HG03103 (cell line): Measurements from ENCODE around the gene SPATA33.
A peak's percentile ranks its signal among the peaks of the same experiment; 100 is the strongest.
"Not testable (repeated sequence)": the region's sequence is repeated elsewhere in the genome, so short reads cannot be mapped to it uniquely, and the experiment has no call there.

Source experiments
- ATAC-seq: cut with Tn5 transposase; IDR thresholded peaks from one replicate; pipeline ENCODE4 v1.9.1; 2021; ENCODE audit warnings: low read depth; ENCODE audit not compliant: unreplicated experiment

SPATA33 gene

GRCh38 chr16:89691231-89691985 is 33.8 kb downstream of the SPATA33 start:
- ATAC-seq = no peak

DNA sequence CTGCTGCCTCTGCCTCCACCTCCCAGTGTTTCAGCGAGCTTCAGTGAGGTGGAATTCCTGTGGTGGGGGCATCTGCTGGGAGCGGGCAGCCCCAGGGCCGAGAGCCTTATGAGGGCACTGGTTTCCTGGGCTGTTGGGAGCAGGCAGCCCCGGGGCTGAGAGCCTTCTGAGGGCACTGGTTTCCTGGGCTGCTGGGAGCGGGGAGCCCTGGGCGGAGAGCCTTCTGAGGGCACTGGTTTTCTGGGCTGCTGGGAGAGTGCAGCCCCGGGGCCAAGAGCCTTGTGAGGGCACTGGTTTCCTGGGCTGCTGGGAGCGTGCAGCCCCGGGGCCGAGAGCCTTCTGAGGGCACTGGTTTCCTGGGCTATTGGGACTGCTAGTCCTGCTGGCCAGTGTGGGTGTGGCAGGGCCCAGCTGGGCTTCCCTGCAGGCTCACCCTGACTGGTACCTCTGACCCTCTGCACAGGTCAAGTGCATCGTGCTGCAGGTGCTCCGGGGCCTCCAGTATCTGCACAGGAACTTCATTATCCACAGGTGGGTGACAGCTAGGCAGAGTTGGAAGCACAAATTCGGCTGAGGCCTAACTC is 34.4 kb downstream of the SPATA33 start:
- ATAC-seq = no peak

DNA sequence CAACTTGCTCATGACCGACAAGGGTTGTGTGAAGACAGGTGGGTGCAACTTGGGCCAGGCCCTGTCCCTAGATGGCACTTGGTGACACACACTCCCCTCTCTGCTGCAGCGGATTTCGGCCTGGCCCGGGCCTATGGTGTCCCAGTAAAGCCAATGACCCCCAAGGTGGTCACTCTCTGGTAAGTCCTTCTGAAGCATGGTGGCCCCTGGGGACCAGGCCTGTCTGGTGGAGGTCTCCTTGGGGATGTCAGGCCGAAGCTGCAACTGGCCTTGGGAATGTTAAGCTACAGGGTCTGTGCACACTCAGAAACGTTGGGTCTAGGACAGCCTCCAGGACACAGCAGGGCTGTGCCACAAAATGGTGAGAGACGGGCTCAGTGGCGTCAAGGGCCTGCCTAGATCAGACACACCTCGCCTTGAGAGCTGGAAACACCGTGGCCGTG is 35.7 kb downstream of the SPATA33 start:
- no peak for ATAC-seq

DNA sequence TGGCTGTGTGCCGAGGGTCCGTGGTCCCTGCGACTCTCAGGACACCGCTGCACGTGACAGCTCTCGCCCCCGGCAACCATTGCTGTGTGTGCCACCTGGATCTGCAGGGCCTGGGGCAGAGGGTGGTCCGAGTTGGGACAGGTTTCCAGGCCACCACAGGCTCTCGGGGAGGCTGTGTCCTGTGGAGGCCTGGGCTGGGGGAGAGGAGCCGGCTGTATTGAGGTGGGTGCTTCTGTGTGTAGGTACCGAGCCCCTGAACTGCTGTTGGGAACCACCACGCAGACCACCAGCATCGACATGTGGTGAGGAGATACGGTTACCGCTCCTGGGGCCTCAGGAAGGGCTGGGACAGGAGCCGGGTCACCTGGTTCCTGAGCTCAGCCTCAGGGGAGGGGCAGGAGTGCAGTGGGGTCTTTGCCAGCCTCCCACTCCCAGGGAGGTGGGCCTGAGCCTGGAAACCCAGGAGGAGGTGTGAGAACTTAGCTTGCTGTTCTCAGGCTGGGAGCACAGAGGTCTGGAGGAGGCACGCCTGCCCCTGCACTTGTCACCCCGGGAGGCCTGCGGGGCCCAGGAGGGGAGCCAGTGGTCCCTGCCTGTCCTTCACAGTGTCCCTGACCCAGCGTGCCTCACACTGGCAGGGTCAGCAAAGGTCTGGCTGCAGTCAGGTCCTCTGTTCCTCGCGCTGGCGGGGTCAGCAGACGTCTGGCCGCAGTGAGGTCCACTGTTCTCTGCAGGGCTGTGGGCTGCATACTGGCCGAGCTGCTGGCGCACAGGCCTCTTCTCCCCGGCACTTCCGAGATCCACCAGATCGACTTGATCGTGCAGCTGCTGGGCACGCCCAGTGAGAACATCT is 36.5 kb downstream of the SPATA33 start:
- no peak for ATAC-seq

DNA sequence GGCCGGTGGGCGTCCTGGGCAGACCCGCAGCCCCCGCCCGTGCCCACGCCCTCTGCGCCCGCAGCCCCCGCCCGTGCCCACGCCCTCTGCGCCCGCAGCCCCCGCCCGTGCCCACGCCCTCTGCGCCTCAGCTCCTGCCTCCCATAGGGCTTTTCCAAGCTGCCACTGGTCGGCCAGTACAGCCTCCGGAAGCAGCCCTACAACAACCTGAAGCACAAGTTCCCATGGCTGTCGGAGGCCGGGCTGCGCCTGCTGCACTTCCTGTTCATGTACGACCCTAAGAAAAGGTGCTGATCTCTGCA is 37.1 kb downstream of the SPATA33 start:
- ATAC-seq = not testable (repeated sequence)

- no peak for ATAC-seq
Measured at GRCh38 chr16:89695086-89695874, 37.6 kb downstream of the SPATA33 start.

DNA sequence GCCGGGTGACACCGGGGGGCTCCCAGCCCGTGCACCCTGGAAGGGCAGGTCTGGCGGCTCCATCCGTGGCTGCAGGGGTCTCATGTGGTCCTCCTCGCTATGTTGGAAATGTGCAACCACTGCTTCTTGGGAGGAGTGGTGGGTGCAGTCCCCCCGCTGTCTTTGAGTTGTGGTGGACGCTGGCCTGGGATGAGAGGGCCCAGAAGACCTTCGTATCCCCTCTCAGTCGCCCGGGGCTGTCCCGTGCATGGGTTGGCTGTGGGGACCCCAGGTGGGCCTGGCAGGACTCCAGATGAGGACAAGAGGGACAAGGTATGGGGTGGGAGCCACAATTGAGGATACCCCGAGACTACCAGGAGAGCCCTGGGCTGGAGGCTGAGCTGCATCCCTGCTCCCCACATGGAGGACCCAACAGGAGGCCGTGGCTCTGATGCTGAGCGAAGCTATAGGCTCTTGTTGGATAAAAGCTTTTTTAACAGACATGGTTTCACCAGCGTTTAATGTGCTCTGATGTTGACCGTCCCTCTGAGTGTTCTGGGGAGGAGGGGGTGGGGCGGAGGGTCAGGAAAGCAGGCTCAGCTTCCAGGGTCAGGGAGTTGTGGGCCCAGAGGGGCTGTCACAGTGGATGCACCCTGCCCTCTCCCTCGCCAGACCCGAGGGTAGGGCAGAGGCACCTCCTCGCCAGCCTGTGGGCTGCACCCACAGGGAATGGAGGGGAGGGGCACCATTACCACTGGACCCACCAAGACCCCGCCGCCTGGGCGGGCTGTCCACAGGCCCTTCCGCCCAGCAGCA is 38.4 kb downstream of the SPATA33 start:
- ATAC-seq = no peak

- ATAC-seq = no peak
Measured at GRCh38 chr16:89696670-89697128, 39.1 kb downstream of the SPATA33 start.

GRCh38 chr16:89697161-89697615 is 39.6 kb downstream of the SPATA33 start:
- no peak for ATAC-seq

DNA sequence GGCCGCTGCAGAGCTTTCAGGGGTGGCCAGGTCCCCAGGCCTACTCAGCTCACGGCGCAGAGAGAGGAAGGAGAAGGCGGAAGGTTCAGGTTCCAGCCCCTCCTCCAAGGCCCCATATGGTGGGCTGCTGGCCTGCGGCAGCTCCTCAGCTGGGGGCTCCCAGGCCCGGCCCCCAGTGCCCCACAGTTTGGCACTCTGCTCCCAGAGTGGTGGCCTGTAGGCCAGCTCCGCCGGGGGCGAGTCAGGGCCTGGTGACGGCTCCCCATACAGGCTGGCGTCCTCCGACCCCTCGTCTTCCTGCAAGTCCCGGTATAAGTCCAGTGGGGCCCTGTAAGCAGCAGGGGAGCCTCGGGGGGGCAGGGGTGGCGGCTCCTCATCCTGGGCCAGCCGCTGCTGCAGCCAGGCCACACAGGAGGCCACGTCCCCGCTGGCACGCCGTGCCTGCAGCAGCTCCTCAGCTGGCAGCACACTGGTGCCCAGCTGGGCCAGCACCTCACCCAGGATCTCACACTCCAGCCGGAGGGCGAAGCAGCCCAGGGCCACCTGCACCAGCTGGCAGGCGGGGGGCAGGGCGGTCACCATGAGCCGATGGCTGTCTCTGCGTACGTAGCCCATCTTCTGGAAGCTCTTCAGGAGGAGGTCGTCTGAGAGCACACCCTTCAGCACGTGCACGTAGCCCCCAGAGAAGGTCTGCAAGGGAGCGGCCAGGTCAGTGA is 40.1 kb downstream of the SPATA33 start:
- no peak for ATAC-seq

- ATAC-seq = not testable (repeated sequence)
Measured at GRCh38 chr16:89698717-89699116, 41.1 kb downstream of the SPATA33 start.

GRCh38 chr16:89699629-89700099 is 42.0 kb downstream of the SPATA33 start:
- not testable (repeated sequence) for ATAC-seq

- ATAC-seq = peak; percentile 30
Measured at GRCh38 chr16:89700100-89700648, 42.5 kb downstream of the SPATA33 start.

GRCh38 chr16:89700649-89701424 is 43.2 kb downstream of the SPATA33 start:
- no peak for ATAC-seq

DNA sequence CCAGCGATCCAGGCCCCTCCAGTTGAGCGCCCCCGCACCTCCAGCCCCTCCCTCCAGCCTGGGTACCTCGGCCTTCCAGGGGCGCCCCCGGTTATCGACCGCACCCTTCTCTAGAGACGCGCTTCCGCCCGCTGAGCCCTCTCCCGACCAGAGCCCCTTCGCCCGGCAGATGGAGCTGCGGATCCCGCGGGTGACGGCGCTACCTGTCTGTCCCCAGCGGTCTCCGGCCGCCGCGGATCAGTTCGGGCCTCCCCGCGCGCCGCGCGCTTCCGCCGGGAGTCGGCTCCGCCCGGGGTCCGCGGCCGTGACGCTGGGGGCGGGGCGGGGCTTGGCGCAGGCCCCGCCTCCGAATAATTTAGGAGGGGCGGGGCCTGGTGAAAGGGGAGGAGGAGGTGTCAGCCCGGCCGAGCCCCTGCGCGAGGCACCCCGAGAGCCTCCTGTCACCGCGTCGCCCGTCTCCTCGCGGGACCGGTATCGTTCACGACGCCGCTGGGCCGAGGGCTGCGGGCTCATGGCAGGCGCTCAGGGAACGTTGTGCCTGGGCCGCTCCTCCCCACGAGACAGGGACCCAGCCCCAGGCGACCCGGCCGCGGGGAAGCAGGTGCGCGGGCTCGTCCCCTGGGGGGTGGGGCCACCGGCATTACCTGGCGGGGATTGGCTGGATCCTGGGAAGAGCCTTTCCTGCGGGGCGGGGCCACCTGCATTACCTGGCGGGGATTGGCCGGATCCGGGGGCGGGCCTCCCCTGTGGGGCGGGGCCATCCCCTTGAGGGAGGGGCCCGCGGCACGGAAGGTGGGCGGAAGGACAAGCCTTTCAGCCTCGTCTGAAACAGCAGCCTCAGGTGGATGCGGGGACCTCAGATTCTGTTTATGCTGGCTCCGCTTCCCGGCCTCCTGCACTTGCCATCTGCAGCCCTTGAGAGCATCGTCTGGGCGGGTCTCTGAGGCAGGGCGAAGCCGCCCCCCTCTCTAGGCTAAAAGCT is 44.1 kb downstream of the SPATA33 start, which contains the start of gene SPATA2L:
Gene SPATA2L, minus strand, starts transcription at position 281 of the 982 bp plus-strand sequence. CDS start 473 bp downstream, outside the sequence.
- peak; percentile 56 for ATAC-seq

DNA sequence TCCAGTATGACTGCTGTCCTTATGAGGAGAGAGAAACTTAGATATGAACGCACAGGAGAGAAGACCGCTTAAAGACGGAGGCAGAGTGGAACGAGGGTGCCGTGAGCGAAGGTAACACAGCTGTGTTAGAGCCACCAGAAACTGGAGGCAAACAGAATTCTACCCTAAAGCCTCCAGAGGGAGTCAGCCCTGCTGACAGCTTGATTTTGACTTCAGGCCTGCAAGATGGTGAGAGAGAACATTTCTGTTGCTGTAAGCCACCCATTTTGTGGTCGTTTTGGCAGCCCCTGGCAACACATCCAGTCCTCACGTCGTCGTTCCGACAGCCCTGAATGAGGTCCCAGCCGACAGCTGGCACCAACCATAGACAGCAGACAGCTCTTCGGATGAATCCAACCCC is 46.6 kb downstream of the SPATA33 start:
- ATAC-seq = no peak

DNA sequence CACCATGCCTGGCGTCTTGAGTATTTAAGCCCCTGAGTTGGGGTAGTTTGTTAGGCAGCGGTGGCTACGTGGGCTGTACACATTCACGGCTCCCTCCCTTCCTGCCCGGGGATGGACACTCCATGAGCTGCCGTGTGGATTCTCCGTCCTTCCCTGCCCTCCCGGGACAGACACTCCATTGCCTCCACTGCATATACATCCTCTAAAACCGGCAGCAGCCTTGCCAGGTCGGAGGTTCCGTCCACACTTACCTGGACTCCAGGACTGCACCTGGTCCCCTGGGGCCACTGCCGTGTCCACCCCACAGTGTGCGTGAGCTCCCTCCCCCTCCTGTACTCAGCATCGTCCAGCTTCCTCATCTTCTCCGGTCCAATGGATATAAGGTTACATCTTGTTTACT is 47.4 kb downstream of the SPATA33 start:
- no peak for ATAC-seq
